Stomach (tissue), 9 donors: Measurements from ENCODE around the gene TMEM245. TPM values are rescaled to one million over a fixed set of nuclear protein-coding genes. Genes with fewer than 3 reads are reported as not detected.

Source experiments
- DNase-seq, 2 donors: peaks; one replicate each; pipeline versions ENCODE4 v3.0.0 to v3.0.0-alpha.2; 2013 to 2019
- H3K27ac ChIP-seq, 5 donors: fragments of 200-600 bp in 4 of 5; sonication (generic) in 4 of 5; one replicate each; pipeline ENCODE4 v1.5.1; 2013 to 2019; ENCODE audit warnings: mild to moderate bottlenecking in 1 of 5, moderate library complexity in 1 of 5
- H3K27me3 ChIP-seq, 3 donors: fragments of 200-600 bp; sonication (generic); one replicate each; pipeline ENCODE4 v1.5.1; 2017 to 2019; ENCODE audit warnings: mixed run types in 1 of 3
- H3K36me3 ChIP-seq, 4 donors: fragments of 200-600 bp; sonication (generic); 1 replicate in 3 of 4; 2 replicates in 1 of 4; pipeline ENCODE4 v1.5.1; 2016 to 2019
- H3K4me1 ChIP-seq, 4 donors: fragments of 200-600 bp; sonication (generic); one replicate each; pipeline ENCODE4 v1.5.1; 2016 to 2019
- H3K4me3 ChIP-seq, 4 donors: fragments of 200-600 bp; sonication (generic) in 3 of 4; one replicate each; pipeline ENCODE4 v1.5.1; 2016 to 2019; ENCODE audit warnings: mild to moderate bottlenecking in 1 of 4
- H3K9me3 ChIP-seq, 4 donors: fragments of 200-600 bp; sonication (generic); one replicate each; pipeline ENCODE4 v1.5.1; 2016 to 2019
- CTCF ChIP-seq, 7 experiments: fragments of 450-650 bp in 4 of 7; fragments of 200-600 bp in 3 of 7; sonication (generic) in 3 of 7; IDR thresholded peaks; one replicate each; pipeline ENCODE4 v1.5.1; 2016 to 2019; ENCODE audit warnings: antibody characterized with exemption in 7 of 7, control low read depth in 2 of 7, mild to moderate bottlenecking in 1 of 7
- EP300 ChIP-seq: sonication (generic); formaldehyde crosslinking; IDR thresholded peaks from one replicate; pipeline ENCODE4 v1.6.1; 2017; ENCODE audit warnings: antibody characterized with exemption
- POLR2A ChIP-seq, 4 donors: fragments of 450-650 bp; IDR thresholded peaks; one replicate each; pipeline ENCODE4 v1.6.1; 2016; ENCODE audit warnings: antibody characterized with exemption in 4 of 4, control low read depth in 2 of 4, mild to moderate bottlenecking in 1 of 4, moderate library complexity in 1 of 4
- POLR2AphosphoS5 ChIP-seq, 3 donors: sonication (generic); formaldehyde crosslinking; IDR thresholded peaks; one replicate each; pipeline ENCODE4 v1.6.1; 2016; ENCODE audit warnings: antibody characterized with exemption in 3 of 3
- WGBS, 5 donors: extraction: QIAGEN DNeasy Blood & Tissue Kit in 3 of 5; methylation state at CpG; one replicate each; pipeline versions ENCODE4 v1.1.5 to v1.1.7; 2013 to 2018; 5-methylcytosine and 5-hydroxymethylcytosine counted together
- intact Hi-C: fragments of 100-400 bp; cut with DNase I; formaldehyde crosslinking; loops from one replicate; pipeline ENCODE4 v1.15.1; 2023; ENCODE audit warnings: low total_unique reads
- polyA plus RNA-seq, 3 donors: library from polyadenylated mRNA; stranded (reverse); fragments of 200-250 nt; gene quantifications; one replicate each; pipeline ENCODE4 v1.2.3, GENCODE V29; 2013
- total RNA-seq, 5 donors: library from RNA; depleted of rRNA; stranded (reverse); fragments of >200 nt; gene quantifications; one replicate each; pipeline versions ENCODE4 v1.1.0 to v1.2.3, GENCODE V29; 2014 to 2016
- donor health status: healthy with polysubstance abuse.
- donor health status: Bipolar disorder and iron deficiency.
- donor health status: healthy.

TMEM245 gene
- total and polyA plus RNA-seq, 8 donors: 4.0 to 107 (median 35.5) TPM

- Histone ChIP-seq H3K27ac (no peak overlapping the region), H3K4me3 (no peak overlapping the region), H3K4me1 (peaks cover 13 to 34% (median 29%) of the 10 kb centered on the region in 4 donors), H3K36me3 (peaks cover 8 to 25% (median 20%) of the 10 kb centered on the region in 4 donors), H3K9me3 (no peaks in the 10 kb centered on the region), H3K27me3 (no peaks in the 10 kb centered on the region)
- intact Hi-C loops: no loop called here
- DNase-seq: peak in 1 of 2 donors; percentile 22
- no peak for TF ChIP-seq POLR2A (IDR thresholded peaks at IDR 0.05)
These were observed 102.7 kb downstream of the TMEM245 start for GRCh38 chr9:109017061-109017460.

- H3K9me3 ChIP-seq: no peaks in the 10 kb centered on the region
- H3K4me1 ChIP-seq: peaks cover 22 to 43% (median 35%) of the 10 kb centered on the region in 4 donors
- no peaks in the 10 kb centered on the region for H3K27me3 ChIP-seq
- TF ChIP-seq POLR2AphosphoS5 (IDR thresholded peaks at IDR 0.05) (no peak), EP300 (no peak), CTCF (IDR thresholded peaks at IDR 0.05) (no peak), POLR2A (IDR thresholded peaks at IDR 0.05) (no peak)
- no peak overlapping the region for H3K27ac ChIP-seq
- 79 to 88% (median 88%) methylated on average over 1 of the region's 1 CpG for WGBS, 5 donors
- peaks cover 8 to 24% (median 20%) of the 10 kb centered on the region in 4 donors for H3K36me3 ChIP-seq
- no peak overlapping the region for H3K4me3 ChIP-seq
- intact Hi-C loops: no loop called here
- no peak for DNase-seq
These were observed 103.6 kb downstream of the TMEM245 start for GRCh38 chr9:109016132-109016531.

- intact Hi-C loops: no loop called here
- Histone ChIP-seq H3K36me3 (peaks cover 4 to 14% (median 8%) of the 10 kb centered on the region in 4 donors), H3K27me3 (no peaks in the 10 kb centered on the region), H3K4me3 (no peak overlapping the region), H3K27ac (peak overlapping the region; percentile 18 to 98 (median 96)), H3K9me3 (no peaks in the 10 kb centered on the region), H3K4me1 (peaks cover 26 to 55% (median 41%) of the 10 kb centered on the region in 4 donors)
- DNase-seq: peak in 1 of 2 donors; percentile 31
- 68 to 77% (median 73%) methylated on average over 7 of the region's 7 CpGs for WGBS, 5 donors
- TF ChIP-seq POLR2AphosphoS5 (IDR thresholded peaks at IDR 0.05) (no peak), EP300 (no peak)
These were observed 105.0 kb downstream of the TMEM245 start for GRCh38 chr9:109014608-109015280.

GRCh38 chr9:109013679-109014607, 105.8 kb downstream of the TMEM245 start:
- H3K36me3 ChIP-seq: peaks cover 0 to 7% (median under 1%) of the 10 kb centered on the region in 4 donors
- TF ChIP-seq EP300 (no peak), CTCF (IDR thresholded peaks at IDR 0.05) (no peak), POLR2A (IDR thresholded peaks at IDR 0.05) (no peak), POLR2AphosphoS5 (IDR thresholded peaks at IDR 0.05) (no peak)
- H3K27ac ChIP-seq: peak overlapping the region; percentile 69 to 98 (median 96)
- no peaks in the 10 kb centered on the region for H3K27me3 ChIP-seq
- H3K4me3 ChIP-seq: peak overlapping the region; percentile 82 to 95 (median 88)
- peaks cover 26 to 56% (median 42%) of the 10 kb centered on the region in 4 donors for H3K4me1 ChIP-seq
- DNase-seq: peak in 1 of 2 donors; percentile 68
- H3K9me3 ChIP-seq: no peaks in the 10 kb centered on the region
- WGBS, 5 donors: 17 to 29% (median 20%) methylated on average over 13 to 19 of the region's 19 CpGs
- intact Hi-C loops: no loop called here
